HG03469 (cell line): ENCODE measurements around the gene PLXNA4.

Source experiments
- ATAC-seq: cut with Tn5 transposase; IDR thresholded peaks from one replicate; pipeline ENCODE4 v1.9.1; 2021; ENCODE audit warnings: mild to moderate bottlenecking, moderate library complexity, moderate number of reproducible peaks; ENCODE audit not compliant: unreplicated experiment

Gene PLXNA4

DNA sequence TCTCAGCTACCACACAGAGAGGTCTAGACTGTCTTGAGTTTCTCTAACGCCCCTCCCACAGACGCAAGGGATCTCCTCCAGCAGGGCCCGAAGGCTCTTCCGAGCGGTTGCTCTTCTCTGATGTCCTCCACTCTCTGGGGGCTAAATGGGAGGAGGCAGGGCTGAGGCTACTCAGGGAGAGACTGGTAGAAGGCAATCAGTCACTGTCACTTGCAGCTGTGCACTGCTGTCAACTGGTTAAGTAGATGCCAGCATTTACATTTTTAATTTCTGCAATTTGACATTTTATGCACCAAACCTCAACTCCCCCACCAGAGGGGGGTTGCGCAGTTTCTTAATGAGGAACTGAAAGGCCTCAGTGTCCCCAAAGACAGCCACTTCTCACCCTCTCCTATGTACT, 442.8 kb downstream of the PLXNA4 start:
- ATAC-seq, result no peak

DNA sequence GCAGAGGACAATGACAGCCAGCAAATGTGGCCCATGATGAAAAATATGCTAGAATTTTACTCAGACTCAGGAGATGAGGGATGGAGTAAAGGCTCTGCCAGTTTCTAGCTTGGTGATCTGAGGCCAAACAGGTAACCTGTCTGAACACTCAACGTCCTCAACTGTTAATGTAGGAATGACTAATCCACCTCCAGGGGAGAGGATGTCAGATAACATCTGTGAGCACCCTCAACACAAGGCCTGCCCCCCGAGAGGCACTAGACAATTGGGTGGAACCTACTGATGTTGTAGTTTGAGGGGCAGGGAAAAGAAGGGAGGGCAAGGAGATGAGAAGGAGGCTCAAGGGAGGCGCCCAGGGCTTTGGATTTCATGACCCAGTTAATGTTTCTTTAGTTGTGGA, 445.1 kb downstream of the PLXNA4 start:
- ATAC-seq, result no peak

DNA sequence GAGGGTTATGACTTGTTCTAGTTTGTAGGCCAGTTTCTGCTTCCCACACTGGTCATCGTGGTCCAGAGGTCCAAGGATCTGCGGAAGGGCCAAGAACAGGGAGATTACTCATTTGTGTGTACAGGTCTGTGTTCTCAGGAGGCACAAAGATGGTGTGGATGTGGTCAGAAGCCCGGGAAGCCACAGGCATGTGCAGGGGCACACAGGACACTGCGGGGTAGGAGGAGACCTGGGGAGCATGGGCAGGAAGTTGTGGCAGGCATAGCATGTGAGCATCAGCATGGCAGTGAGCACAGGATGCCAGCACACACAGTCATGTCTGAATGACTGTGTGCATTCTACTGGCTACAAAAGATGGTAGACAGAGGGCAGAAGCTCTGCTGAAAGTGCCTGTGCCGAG, 445.8 kb downstream of the PLXNA4 start:
- no peak for ATAC-seq

DNA sequence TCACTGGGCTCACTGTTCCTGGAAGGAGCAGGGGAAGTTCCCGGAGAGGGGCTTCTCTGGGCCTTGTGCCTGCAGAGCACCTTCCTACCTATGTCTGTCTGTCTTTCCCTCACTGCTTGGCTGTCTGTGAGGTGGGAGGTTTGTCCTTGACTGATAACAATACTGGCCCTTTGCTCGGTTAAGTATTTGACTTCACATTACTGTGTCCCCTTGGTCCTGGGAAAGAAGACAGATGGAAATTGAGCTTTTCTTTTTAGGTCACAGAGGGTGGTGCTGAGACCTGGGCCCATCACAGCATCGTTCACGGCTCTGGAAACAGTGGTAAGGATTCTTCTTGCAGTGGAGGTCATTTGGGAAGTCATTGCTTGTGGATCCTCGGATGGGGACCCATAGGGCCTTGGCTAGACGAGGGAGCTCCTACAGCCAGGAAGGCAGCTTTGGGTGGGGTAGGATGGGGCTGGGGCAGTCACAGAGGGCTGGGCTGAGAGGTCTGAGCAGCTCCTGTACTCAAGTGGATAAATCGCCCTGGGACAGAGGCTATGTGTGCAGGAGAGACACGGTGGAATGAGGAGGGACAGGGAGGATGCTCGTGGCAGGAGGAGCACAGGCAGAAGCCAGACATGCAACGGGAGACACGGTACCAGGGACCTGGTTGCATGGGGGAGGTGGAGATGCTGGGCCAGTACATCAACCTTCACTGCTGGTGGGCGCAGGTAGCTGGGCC, 450.2 kb downstream of the PLXNA4 start:
- ATAC-seq, result no peak

DNA sequence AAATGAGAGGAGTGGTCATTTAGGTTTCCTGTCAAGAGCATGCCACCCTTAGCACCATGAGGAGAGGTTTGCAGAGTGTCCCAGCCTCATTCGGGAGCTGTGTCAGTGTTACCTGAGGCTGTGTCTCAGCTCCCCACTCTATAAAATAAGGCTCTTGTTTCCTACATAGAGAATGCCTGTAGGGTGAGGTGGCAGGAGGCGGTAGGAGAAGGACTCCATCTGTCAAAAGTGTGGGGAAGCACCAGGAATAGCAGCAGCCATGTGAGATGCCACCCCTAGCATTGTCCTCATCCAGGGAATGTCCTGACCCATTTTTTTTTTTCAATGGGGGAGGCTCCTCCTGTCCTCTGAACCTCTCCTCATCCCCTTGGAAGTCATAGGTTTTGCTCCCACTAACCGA, 451.2 kb downstream of the PLXNA4 start:
- ATAC-seq, result no peak

DNA sequence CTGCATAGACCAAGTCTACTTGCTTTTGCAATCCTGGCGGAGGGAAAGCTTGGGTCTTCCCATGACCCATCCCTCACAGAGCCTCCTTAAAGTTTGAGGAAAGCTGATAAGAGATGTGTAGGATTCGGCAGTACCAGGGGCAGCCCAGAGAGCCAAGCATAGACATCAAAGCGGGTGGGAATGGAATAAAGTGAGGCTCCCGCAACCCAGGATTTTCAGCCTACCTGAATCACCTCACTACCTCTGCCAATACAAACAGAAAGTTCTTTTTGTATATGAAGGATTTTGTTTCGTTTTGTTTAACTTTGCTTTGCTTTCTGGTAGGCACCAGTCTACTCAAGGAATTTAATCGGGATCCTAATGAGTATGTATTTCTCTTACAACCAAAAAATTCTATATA, 451.7 kb downstream of the PLXNA4 start:
- ATAC-seq, result no peak

DNA sequence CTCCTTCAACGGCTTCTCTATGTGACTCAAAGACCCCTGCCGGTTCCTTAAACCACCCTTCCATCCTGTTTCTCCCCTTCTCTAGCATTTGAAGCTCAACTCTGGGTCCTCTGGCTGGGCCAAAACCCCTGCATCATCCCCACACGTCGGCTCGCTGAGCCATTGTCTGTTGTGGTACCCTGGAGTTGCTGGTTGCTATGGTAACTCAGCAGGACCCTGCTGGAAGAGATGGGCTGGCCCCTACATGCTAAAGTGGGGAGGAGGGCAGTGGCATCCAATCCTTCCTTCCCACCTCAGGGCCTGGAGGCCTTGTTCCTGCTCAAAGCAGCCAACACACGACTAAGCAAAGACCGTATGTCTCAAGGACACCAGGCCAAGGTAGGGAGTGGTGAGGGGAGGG, 452.5 kb downstream of the PLXNA4 start:
- ATAC-seq, result no peak

DNA sequence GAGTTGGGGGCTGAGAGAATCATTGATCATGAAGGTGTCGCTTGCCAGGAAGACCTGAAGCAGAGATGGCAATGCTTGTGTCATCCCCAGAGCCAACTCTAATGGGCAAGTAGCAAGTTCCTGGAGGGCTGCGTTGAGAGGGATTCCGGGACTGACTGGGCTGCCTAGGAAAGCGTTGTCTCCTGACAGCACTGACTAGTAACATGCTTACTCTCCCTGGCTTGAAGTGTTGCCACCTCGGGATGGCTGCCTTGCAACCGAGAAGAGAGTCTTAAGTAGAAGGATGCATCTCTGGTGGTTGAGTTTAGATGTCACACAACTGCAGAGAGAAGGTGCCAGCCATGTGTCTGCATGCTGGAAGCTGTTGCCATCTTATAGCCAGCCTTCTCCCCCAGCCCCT, 453.4 kb downstream of the PLXNA4 start:
- no peak for ATAC-seq

DNA sequence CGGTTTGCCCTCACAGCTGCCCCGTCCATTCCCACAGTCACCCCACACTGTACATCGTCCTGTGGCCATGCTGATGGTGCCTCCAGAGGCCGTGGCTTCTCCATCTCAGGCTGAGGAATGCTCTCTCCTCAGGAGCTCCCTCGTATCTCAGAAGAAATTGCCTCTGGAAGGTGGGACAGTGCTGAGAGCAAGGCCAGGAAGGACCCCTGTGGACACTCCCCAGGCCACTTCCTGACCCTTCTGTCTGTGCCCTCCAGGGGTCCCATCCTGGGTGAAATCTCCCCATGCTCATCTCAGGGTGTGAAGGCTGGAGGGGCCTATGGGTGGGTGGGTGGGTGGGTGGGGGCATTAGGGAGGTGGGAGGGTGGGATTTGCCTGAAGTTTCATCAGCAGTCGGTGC, 454.3 kb downstream of the PLXNA4 start:
- no peak for ATAC-seq

DNA sequence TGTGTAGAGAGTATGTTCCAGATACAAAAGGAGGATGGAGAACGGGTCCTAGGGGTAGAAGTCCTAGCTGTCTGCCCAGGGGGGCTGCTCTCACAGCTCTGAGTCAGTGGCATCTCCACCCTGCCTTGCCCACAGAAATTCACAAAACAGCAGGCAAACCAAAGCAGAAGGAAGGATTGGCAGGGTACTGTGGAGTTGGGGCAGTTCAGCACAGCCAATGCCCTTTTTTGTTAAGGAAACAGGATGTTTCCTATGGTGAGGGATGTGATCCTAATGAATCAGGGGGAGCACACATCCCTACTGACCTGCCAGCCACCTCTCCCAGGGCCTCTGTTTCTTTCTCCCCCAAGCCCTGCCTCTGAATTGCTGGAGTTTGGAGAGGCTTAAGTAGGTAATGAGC, 457.6 kb downstream of the PLXNA4 start:
- no peak for ATAC-seq

DNA sequence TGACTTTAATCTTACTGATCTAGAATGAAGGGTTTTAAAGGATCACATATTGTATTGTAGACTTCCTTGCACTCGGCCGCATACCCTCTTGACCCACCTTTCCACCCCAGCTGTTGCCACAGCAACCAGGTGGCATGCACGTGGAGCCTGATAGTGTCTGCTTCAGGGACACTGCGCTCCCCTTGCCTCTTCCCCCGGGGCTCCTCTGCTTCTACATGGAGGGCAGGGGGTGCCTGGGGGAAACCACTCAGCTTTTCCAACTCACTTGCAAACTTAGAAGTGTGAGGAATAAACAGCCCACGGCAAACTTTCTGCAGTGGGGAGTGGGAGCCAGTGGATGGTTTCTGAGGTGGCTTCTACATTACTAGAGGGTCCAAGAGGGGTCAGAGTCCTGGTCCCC, 458.6 kb downstream of the PLXNA4 start:
- no peak for ATAC-seq

DNA sequence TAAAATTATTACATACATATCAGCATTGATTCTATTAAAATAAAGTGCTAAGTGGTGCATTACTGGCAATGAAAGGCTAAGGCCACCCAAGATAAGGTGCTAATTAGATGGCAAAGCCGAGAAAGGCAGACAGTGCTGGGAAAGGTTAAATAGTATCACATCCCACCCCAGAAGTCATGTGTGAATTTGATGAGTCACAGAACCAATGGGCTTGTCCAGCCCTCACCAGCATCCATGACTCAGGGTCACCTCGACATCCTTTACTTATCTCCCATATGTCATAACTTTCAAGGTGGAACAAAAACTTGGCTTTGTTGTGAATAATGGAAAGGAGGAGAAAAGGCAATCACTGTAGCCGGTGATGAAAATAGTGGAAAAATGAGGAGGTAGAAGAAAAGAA, 459.1 kb downstream of the PLXNA4 start:
- no peak for ATAC-seq

DNA sequence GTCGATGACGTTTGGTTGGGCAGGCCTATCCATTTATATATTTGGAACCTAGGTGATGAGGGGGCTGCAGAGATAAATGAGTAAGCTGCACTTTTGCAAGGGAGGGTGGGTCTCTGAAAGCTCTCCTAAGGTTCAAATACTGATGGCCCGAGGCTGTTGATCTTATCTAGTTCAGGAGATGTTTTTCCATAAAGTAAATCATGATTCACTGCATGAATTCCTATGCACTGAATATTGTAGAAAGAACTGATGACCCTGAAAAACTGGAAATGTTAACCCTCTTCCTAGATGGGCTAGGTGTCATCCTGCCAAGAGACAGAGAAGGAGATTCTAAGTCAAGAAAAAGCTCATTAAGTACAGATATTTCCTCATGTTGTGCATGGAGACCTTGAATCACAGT, 459.9 kb downstream of the PLXNA4 start:
- ATAC-seq, result no peak

DNA sequence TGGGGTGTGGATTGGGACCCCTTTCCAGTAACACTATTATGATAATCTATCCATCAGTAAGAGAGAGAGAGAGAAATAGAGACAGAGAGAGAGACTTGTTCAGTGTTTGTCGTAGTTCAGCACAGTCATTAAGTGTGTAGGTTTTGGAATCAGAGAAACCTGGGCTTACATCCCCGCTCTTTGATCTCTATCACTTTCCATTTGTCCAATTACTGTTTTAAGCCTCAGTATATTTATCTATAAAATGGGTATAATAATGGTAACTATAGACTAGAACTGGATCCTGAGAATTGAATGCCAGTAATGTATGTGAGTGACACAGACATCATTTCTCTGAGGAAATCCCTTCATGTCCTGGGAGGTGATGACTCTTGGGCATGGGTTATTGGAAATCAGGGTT, 460.5 kb downstream of the PLXNA4 start:
- ATAC-seq, result no peak

DNA sequence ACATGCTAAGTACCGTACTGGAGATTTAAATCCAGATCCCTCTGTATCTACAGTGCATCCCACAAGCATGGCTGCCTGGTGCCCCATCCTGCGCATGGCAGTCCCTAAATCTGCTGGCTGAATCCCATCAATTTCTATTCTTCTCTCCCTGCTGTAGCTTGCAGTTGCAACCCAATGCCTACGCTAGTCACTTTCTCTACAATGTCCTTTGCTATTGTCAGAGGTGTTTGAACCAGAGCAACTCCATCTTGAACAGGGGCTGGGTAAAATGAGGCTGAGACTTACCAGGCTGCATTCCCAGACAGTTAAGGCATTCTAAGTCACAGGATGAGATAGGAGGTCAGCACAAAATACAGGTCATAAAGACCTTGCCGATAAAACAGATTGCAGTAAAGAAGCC, 461.2 kb downstream of the PLXNA4 start:
- ATAC-seq, result no peak

DNA sequence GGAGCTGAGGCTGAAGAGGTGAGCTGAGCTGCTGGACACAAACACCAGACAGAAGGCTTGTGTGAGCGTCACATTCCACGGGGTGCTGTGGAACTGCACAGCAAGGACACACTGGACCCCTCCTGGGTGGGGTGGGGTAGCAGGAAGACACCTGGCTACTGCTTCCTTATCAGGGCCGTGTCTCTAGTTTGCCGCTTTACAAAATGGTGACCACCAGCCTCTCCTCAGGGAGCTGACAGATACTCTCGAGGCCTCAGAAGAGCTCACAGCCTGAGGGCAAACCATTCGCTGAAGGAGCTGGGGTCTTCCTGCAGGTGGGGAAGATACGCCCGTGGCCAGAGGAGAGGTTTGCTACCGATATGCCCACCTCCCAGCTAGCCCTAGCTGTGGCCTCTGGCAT, 461.9 kb downstream of the PLXNA4 start:
- ATAC-seq, result no peak

DNA sequence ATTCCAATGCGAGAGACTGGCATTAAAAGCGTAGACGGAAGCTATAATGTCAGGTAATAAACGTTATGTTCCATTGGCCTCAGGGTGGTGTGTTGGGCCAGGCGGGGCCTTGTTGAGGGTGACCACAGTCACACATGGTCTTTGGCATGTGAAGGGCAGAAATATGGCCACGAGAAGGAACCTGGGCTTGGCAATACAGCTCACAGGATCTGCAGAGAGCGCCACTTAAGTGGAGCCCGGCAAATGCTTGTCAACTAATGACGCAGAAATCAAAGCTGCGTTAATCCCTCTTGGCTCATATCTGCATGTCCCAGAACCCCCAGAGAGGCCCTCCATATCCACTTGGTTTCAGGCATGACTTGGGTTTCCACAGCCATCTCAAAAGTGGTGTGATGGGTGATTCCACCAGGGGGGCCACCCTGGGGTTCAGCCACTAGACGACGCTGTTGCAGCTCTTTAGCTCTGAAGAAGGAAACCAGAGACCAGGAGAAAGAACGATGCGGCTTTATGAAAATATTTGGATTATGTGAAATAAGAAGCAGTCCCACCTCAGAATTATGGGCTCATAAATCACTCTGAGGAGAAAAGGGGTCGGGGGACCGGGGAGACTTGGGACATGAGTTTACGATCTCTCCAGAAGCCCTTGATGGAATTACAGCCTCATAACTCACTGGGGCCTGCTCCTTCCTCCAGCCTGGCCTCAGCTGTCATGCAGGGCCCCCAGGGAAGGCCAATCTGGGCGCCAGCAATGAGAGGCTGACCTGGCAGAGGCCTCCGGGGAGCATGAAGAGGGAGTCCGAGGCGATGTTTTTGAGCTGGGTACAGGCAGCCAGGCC, 462.5 kb downstream of the PLXNA4 start:
- no peak for ATAC-seq

DNA sequence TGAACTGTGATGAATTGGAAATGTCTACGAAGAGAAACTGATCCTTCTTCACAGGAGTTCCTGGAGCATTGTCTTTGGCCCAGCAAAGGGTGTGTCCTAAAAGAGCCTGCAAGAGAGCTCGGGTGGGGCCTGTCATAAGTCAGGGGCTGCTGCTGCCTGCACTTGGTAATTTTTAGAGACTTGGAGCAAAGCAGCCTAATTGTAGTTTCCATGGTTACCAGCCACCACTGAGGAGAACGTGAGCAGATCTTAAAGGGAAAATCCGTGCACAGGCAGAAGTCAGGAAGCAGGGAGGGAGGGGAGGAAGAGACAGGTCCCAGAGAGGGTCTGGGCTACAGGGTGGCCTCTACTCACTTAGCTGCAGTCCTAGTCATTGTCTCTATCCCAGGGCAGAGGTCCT, 463.6 kb downstream of the PLXNA4 start:
- ATAC-seq, result no peak

DNA sequence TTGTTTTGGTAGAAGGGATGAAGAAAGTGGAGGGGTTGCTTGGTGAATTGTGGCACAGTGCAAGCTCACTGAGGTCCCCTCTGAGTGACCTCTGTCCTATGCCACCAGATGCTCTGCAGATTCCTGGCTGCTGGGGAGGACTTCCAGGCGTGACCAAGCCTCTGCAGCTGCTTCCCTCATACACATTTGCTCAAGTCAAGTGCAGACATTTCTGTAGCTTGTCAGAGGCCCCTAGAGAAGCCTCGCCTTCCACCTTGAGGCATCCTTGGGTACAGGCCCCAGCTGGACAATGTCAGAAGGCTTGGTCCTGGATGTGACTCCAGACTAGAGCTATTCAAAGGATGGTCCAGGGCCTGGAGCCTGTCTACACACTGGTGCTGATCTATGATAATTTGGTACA, 464.2 kb downstream of the PLXNA4 start:
- ATAC-seq, result no peak

DNA sequence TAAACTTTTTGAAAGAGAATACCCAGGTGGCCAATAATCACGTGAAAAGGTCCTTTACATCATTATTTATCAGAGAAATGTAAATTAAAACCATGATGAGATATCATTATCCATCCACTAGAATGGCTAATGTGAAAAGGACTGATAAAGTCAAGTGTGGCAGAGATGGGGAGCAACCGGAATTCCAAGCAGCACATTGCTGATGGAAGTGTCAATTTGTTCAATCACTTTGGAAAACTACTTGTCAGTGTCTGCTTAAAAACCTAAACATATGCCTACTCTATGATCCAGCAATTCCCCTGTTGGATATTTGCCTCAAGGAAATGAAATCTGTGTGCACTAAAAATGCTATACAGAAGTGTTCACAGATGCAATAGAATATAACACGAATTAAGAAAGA, 465.6 kb downstream of the PLXNA4 start:
- ATAC-seq, result no peak

DNA sequence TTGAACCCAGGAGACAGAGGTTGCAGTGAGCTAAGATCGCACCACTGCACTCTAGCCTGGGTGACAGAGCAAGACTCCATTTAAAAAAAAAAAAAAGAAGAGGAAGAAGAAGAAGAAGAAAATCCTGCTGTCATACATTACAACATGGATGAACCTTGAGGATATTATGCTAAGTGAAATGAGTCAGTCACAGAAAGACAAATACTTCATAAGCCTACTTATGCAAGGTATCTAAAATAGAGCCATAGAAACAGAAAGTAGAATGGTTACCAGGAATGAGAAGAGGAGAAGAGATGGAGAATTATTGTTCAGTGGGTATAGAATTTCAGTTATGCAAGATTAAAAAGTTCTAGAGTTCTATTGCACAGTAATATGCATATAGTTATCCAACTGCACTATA, 466.5 kb downstream of the PLXNA4 start:
- ATAC-seq, result no peak

DNA sequence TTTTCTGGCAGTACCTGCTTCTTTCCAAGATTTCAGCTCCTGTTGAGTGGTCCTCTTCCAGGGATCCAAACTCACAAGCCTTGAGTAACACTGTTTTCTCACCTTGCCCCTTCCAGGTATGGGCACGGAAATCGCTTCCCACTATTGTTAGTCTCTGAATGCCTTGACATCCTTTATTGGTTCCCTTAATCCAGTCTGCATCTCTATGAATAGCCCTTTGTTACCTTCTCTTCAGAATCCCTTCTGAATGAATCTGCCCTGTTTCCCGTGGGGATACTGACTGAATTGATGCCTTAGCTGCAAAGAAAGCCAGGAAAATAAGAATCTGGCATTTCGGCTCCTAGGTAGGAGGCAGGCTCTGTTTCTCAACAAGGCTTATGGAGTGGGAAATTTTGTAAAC, 467.7 kb downstream of the PLXNA4 start:
- no peak for ATAC-seq

DNA sequence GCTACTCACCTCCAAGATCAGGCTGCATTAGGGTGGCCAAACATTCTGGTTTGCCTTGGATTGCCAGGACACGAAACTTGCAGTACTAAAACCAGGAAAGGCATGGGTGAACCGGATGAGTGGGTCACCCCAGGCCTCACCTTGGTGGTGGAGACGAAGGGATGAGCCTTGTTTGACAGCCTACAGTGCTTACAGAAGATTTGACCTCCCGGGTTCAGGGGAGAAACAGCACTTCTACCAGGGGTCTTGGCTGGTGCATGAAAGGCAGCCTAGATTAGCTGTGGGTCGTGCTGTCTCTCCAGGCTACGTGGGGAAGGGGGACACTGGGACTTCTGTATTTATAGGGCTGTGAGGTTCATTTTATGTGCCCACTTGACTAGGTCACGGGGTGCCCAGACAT, 469.8 kb downstream of the PLXNA4 start:
- ATAC-seq, result no peak
